ENCODE measurements around the gene OR10H5. TPM values are rescaled to one million over a fixed set of nuclear protein-coding genes. Genes with fewer than 3 reads are reported as not detected.

Gene OR10H5
- total and polyA plus RNA-seq, 2 experiments from 2014 or later, result not detected

GRCh38 chr19:15788594-15789270, 1.3 kb downstream of the OR10H5 start:
- Mint-ChIP-seq H3K9me3 (peaks cover 95% of the 10 kb centered on the region), H3K36me3 (ENCODE audit: low read depth) (peaks cover 40% of the 10 kb centered on the region), H3K27me3 (ENCODE audit: insufficient read depth, low read depth, poor library complexity) (peaks cover 2% of the 10 kb centered on the region), H3K4me1 (no peaks in the 10 kb centered on the region), H3K27ac (no peak overlapping the region), H3K4me3 (no peak overlapping the region)
- Histone ChIP-seq H3K4me3 (no peak overlapping the region), H3K4me2 (no peak overlapping the region), H2AFZ (no peak overlapping the region), H4K20me1 (replicated peaks; ENCODE audit: insufficient read depth) (no peaks in the 10 kb centered on the region), H3F3A (replicated peaks; ENCODE audit: low read depth) (no peaks in the 10 kb centered on the region), H3K79me2 (replicated peaks; ENCODE audit: insufficient read depth) (no peaks in the 10 kb centered on the region), H3K27ac (ENCODE audit: low read depth) (no peak overlapping the region), H3K9me2 (ENCODE audit: insufficient read depth) (no peaks in the 10 kb centered on the region), H3K36me3 (ENCODE audit: insufficient read depth) (no peaks in the 10 kb centered on the region), H3K4me1 (ENCODE audit: insufficient read depth) (no peaks in the 10 kb centered on the region), H3K27me3 (ENCODE audit: insufficient read depth) (no peaks in the 10 kb centered on the region)
- DNase-seq (ENCODE audit: low spot score) (no peak), ATAC-seq (no peak)
- TF ChIP-seq JUNB (IDR thresholded peaks at IDR 0.05; ENCODE audit: unreplicated experiment) (no peak), ETS1 (IDR thresholded peaks at IDR 0.05) (no peak), ZNF331 (CRISPR knock-in tag; IDR thresholded peaks at IDR 0.05; ENCODE audit: low read depth) (no peak), EZH2phosphoT487 (IDR thresholded peaks at IDR 0.05; ENCODE audit: unreplicated experiment) (no peak), NANOG (IDR thresholded peaks at IDR 0.05; ENCODE audit: borderline replicate concordance) (no peak), ZNF114 (CRISPR knock-in tag; IDR thresholded peaks at IDR 0.05) (no peak)
- TF ChIP-seq, protein P1, sequence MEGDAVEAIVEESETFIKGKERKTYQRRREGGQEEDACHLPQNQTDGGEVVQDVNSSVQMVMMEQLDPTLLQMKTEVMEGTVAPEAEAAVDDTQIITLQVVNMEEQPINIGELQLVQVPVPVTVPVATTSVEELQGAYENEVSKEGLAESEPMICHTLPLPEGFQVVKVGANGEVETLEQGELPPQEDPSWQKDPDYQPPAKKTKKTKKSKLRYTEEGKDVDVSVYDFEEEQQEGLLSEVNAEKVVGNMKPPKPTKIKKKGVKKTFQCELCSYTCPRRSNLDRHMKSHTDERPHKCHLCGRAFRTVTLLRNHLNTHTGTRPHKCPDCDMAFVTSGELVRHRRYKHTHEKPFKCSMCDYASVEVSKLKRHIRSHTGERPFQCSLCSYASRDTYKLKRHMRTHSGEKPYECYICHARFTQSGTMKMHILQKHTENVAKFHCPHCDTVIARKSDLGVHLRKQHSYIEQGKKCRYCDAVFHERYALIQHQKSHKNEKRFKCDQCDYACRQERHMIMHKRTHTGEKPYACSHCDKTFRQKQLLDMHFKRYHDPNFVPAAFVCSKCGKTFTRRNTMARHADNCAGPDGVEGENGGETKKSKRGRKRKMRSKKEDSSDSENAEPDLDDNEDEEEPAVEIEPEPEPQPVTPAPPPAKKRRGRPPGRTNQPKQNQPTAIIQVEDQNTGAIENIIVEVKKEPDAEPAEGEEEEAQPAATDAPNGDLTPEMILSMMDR (conservative IDR thresholded peaks at IDR 0.05; ENCODE audit: low read depth in 2 of 2), result no peak

DNA sequence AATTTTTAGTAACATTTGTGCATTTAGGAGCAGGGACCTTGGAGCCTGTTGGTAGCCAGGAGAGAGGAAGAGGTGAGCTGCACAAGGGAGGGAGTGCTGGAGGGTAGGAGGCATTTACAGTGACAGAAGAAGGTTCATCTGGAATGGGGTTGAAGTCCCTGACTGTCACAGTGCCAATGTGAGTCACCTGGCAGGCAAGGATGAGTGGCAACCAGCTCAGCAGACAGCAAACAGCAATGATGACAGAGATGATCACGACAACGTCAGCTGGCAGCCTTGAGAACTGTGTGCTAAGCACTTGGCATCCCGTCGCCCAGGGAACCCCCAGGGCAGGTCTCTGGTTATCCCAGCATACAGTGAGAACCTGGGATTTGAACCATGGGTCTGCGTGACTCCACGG, 2.6 kb downstream of the OR10H5 start:
- no peak overlapping the region for H2AFZ ChIP-seq
- no peaks in the 10 kb centered on the region for H4K20me1 ChIP-seq (replicated peaks; ENCODE audit: insufficient read depth)
- peaks cover 2% of the 10 kb centered on the region for H3K27me3 Mint-ChIP-seq (ENCODE audit: insufficient read depth, low read depth, poor library complexity)
- H3K79me2 ChIP-seq (replicated peaks; ENCODE audit: insufficient read depth), result no peaks in the 10 kb centered on the region
- no peak for DNase-seq (ENCODE audit: low spot score)
- H3K4me2 ChIP-seq, result no peak overlapping the region
- no peaks in the 10 kb centered on the region for H3F3A ChIP-seq (replicated peaks; ENCODE audit: low read depth)
- H3K27ac ChIP-seq (ENCODE audit: low read depth), result no peak overlapping the region
- no peaks in the 10 kb centered on the region for H3K4me1 ChIP-seq (ENCODE audit: insufficient read depth)
- H3K4me1 Mint-ChIP-seq, result no peaks in the 10 kb centered on the region
- H3K9me2 ChIP-seq (ENCODE audit: insufficient read depth), result no peaks in the 10 kb centered on the region
- H3K36me3 ChIP-seq (ENCODE audit: insufficient read depth), result no peaks in the 10 kb centered on the region
- no peak overlapping the region for H3K27ac Mint-ChIP-seq
- ATAC-seq, result no peak
- no peaks in the 10 kb centered on the region for H3K27me3 ChIP-seq (ENCODE audit: insufficient read depth)
- no peak overlapping the region for H3K4me3 Mint-ChIP-seq
- no peak overlapping the region for H3K4me3 ChIP-seq
- H3K9me3 Mint-ChIP-seq, result peaks cover 97% of the 10 kb centered on the region
- H3K36me3 Mint-ChIP-seq (ENCODE audit: low read depth), result peaks cover 40% of the 10 kb centered on the region
- no peak for TF ChIP-seq REST (IDR thresholded peaks at IDR 0.05; ENCODE audit: unreplicated experiment)
- TF ChIP-seq, protein P2, sequence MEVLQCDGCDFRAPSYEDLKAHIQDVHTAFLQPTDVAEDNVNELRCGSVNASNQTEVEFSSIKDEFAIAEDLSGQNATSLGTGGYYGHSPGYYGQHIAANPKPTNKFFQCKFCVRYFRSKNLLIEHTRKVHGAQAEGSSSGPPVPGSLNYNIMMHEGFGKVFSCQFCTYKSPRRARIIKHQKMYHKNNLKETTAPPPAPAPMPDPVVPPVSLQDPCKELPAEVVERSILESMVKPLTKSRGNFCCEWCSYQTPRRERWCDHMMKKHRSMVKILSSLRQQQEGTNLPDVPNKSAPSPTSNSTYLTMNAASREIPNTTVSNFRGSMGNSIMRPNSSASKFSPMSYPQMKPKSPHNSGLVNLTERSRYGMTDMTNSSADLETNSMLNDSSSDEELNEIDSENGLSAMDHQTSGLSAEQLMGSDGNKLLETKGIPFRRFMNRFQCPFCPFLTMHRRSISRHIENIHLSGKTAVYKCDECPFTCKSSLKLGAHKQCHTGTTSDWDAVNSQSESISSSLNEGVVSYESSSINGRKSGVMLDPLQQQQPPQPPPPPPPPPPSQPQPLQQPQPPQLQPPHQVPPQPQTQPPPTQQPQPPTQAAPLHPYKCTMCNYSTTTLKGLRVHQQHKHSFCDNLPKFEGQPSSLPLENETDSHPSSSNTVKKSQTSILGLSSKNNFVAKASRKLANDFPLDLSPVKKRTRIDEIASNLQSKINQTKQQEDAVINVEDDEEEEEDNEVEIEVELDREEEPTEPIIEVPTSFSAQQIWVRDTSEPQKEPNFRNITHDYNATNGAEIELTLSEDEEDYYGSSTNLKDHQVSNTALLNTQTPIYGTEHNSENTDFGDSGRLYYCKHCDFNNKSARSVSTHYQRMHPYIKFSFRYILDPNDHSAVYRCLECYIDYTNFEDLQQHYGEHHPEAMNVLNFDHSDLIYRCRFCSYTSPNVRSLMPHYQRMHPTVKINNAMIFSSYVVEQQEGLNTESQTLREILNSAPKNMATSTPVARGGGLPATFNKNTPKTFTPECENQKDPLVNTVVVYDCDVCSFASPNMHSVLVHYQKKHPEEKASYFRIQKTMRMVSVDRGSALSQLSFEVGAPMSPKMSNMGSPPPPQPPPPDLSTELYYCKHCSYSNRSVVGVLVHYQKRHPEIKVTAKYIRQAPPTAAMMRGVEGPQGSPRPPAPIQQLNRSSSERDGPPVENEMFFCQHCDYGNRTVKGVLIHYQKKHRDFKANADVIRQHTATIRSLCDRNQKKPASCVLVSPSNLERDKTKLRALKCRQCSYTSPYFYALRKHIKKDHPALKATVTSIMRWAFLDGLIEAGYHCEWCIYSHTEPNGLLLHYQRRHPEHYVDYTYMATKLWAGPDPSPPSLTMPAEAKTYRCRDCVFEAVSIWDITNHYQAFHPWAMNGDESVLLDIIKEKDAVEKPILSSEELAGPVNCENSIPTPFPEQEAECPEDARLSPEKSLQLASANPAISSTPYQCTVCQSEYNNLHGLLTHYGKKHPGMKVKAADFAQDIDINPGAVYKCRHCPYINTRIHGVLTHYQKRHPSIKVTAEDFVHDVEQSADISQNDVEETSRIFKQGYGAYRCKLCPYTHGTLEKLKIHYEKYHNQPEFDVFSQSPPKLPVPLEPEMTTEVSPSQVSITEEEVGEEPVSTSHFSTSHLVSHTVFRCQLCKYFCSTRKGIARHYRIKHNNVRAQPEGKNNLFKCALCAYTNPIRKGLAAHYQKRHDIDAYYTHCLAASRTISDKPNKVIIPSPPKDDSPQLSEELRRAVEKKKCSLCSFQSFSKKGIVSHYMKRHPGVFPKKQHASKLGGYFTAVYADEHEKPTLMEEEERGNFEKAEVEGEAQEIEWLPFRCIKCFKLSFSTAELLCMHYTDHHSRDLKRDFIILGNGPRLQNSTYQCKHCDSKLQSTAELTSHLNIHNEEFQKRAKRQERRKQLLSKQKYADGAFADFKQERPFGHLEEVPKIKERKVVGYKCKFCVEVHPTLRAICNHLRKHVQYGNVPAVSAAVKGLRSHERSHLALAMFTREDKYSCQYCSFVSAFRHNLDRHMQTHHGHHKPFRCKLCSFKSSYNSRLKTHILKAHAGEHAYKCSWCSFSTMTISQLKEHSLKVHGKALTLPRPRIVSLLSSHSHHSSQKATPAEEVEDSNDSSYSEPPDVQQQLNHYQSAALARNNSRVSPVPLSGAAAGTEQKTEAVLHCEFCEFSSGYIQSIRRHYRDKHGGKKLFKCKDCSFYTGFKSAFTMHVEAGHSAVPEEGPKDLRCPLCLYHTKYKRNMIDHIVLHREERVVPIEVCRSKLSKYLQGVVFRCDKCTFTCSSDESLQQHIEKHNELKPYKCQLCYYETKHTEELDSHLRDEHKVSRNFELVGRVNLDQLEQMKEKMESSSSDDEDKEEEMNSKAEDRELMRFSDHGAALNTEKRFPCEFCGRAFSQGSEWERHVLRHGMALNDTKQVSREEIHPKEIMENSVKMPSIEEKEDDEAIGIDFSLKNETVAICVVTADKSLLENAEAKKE (CRISPR knock-in tag; IDR thresholded peaks at IDR 0.05), result no peak
- no peak for TF ChIP-seq NANOG (IDR thresholded peaks at IDR 0.05; ENCODE audit: borderline replicate concordance)

Data from GM23338 (cell line).